Right ventricle myocardium inferior (tissue), 1 donor: Measurements from ENCODE around the gene CUL1. TPM values are rescaled to one million over a fixed set of nuclear protein-coding genes. Genes with fewer than 3 reads are reported as not detected.
"Not testable (repeated sequence)": the region's sequence is repeated elsewhere in the genome, so short reads cannot be mapped to it uniquely, and the experiment has no call there.

Source experiments
- ATAC-seq: fragments of 200-7000 bp; cut with Tn5 transposase; one replicate; pipeline ENCODE4 v1.9.1; 2020; ENCODE audit warnings: mild to moderate bottlenecking, moderate library complexity
- DNase-seq: peaks from one replicate; pipeline ENCODE4 v3.0.0; 2021; ENCODE audit errors: missing footprints
- intact Hi-C: fragments of 100-400 bp; cut with DNase I; formaldehyde crosslinking; loops from one replicate; pipeline ENCODE4 v1.11.0; 2022
- total RNA-seq: library from RNA; stranded (reverse); fragmentation: NEBNext Ultra II Directional; extraction: Animal tissue kit (Norgen Biotek cat#: 25700); gene quantifications from one replicate; pipeline ENCODE4 v1.2.1, GENCODE V29; 2021
- donor health status: DM: no; HTN: yes; CAD: no; lungs with severe emphysema.

CUL1 gene
- total RNA-seq, 1 donor from 2014 or later: 46.4 TPM

DNA sequence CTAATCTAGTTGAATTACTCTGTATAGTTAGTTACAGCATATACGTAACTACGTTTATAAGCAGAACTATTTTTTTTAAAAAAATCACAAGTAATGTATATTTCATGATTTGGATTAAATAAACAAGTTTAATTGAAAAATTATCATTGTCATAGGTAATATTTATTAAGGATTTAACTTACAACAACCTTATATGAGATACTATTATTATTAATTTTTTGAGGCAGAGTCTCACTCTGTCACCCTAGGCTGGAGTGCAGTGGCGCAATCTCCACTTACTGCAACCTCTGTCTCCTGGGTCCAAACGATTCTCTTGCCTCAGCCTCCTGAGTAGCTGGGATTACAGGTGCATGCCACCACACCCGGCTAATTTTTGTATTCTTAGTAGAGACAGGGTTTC is 4.1 kb upstream of the CUL1 start:
- intact Hi-C loops: loop anchor here (10.0 kb wide), 1 partner anchor 270 kb away; no protein-coding TSS in a partner anchor
- no peak for ATAC-seq
- no peak for DNase-seq

- DNase-seq (no peak), ATAC-seq (no peak)
- intact Hi-C loops: loop anchor here (10.0 kb wide), 1 partner anchor 269 kb away; no protein-coding TSS in a partner anchor
Measured at GRCh38 chr7:148695953-148696352, 2.8 kb upstream of the CUL1 start.

- DNase-seq (no peak), ATAC-seq (no peak)
- intact Hi-C loops: loop anchor here (10.0 kb wide), 1 partner anchor 268 kb away; no protein-coding TSS in a partner anchor
Measured at GRCh38 chr7:148696787-148697186, 1.9 kb upstream of the CUL1 start.

- ATAC-seq (peak; percentile 38), DNase-seq (no peak)
- intact Hi-C loops: loop anchor here (10.0 kb wide), 1 partner anchor 267 kb away; no protein-coding TSS in a partner anchor
Measured at GRCh38 chr7:148697256-148698006, 1.3 kb upstream of the CUL1 start.

- intact Hi-C loops: loop anchor here (10.0 kb wide), 1 partner anchor 267 kb away; no protein-coding TSS in a partner anchor
- DNase-seq: no peak
- no peak for ATAC-seq
Measured at GRCh38 chr7:148698007-148698396, 701 bp upstream of the CUL1 start.

GRCh38 chr7:148699024-148699781 is 500 bp downstream of the CUL1 start:
- intact Hi-C loops: loop anchor here (10.0 kb wide), 1 partner anchor 266 kb away; no protein-coding TSS in a partner anchor
- DNase-seq: peak; percentile 86
- peak; percentile 51 for ATAC-seq

- DNase-seq (no peak), ATAC-seq (no peak)
- intact Hi-C loops: loop anchor here (10.0 kb wide), 1 partner anchor 265 kb away; no protein-coding TSS in a partner anchor
Measured at GRCh38 chr7:148699782-148700629, 1.3 kb downstream of the CUL1 start.

- intact Hi-C loops: no loop called here
Measured at GRCh38 chr7:148700661-148701064, 2.0 kb downstream of the CUL1 start.

GRCh38 chr7:148701414-148701813 is 2.7 kb downstream of the CUL1 start:
- ATAC-seq (no peak), DNase-seq (no peak)
- intact Hi-C loops: no loop called here

More at GRCh38 chr7:148700661-148701064, 2.0 kb downstream of the CUL1 start:
- ATAC-seq: no peak
- no peak for DNase-seq

- intact Hi-C loops: no loop called here
- ATAC-seq (no peak), DNase-seq (no peak)
Measured at GRCh38 chr7:148702876-148703670, 4.4 kb downstream of the CUL1 start.

DNA sequence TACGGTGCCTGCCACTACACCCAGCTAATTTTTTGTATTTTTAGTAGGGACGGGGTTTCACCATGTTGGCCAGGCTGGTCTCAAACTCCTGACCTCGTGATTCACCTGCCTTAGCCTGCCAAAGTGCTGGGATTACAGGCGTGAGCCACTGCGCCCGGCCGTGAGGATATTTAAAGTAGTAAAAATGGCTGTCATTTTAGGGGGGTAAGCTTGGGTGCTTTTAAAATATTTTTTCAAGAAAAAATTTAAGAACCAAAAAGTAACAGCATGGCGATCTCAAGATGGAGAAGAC is 4.9 kb downstream of the CUL1 start:
- intact Hi-C loops, DNase-seq, ATAC-seq: not testable (repeated sequence)

GRCh38 chr7:148704189-148704588 is 5.5 kb downstream of the CUL1 start:
- intact Hi-C loops: no loop called here
- ATAC-seq: no peak

GRCh38 chr7:148704970-148705369 is 6.3 kb downstream of the CUL1 start:
- intact Hi-C loops: no loop called here
- no peak for DNase-seq

More at GRCh38 chr7:148704189-148704588, 5.5 kb downstream of the CUL1 start:
- no peak for DNase-seq

DNA sequence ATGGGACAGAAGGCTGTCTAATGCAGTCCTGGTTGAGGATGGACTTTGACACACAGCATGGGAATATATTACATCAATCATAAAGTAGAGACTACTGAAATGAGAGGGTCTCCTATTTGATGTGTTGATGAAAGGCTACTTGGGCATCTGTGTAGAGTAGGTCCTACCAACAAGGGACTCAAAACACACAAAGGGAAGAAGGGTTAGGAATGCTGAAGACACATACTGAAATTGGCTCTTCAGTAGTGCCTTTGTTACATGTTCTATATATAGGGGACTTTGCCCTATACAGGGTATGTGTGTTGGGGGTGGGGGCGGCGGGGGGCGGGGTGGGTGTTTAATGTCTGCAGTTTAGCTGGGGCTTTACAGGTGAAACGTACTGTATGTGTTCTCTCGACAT is 7.7 kb downstream of the CUL1 start:
- DNase-seq (no peak), ATAC-seq (no peak)
- intact Hi-C loops: no loop called here

More at GRCh38 chr7:148704970-148705369, 6.3 kb downstream of the CUL1 start:
- no peak for ATAC-seq

DNA sequence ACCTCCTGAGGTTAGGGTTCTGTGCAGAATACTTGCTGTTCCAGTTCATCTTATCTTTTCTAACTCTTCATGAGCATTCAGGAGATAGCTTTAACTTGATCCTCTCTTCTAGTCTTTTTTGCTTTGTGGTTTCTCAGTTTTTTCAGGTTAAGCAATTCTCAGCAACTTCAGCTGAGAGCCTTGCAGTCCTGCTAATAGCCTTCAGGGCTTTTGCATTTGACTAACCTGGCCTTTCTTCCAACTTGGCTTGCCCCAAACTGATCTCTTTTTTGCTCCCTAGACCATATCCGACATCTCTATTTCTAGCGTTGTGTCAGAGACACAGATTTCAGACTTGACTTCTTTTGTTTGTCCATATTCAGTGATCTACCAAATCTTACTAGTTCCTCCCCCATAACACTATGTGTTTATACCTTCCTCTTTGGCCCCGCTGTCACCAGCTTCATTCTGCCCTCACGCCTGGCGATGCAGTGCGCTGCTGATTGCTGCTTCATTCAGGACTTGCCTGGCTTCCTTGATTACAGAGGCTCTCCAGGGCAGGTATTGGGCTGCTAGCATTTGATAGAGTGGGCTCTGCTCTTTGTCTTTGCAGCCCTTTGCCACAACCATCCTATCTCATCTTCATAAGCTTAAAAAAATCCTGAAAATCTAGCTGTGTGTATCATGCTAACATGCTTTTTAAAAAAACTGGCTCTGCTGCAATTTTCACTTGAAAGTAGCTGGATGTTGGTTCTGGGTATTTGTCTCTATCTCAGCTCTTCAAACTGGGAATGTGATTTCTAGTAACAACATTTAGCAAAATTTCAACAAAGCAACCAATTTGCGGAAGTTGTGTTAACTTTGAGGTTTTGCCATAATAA is 9.6 kb downstream of the CUL1 start:
- no peak for DNase-seq
- intact Hi-C loops: no loop called here
- ATAC-seq: no peak

GRCh38 chr7:148709014-148709413 is 10.3 kb downstream of the CUL1 start:
- no peak for DNase-seq
- ATAC-seq: no peak
- intact Hi-C loops: no loop called here

GRCh38 chr7:148710426-148710825 is 11.7 kb downstream of the CUL1 start:
- intact Hi-C loops, DNase-seq, ATAC-seq: not testable (repeated sequence)
